DOHH2 (cell line): ENCODE data around the gene DENND1B.

Source experiments
- CTCF ChIP-seq: fragments of 200-600 bp; sonication (generic); IDR thresholded peaks from one replicate; pipeline ENCODE4 v1.5.1; 2014; ENCODE audit warnings: antibody characterized with exemption, mild to moderate bottlenecking, low read depth, low read length; ENCODE audit not compliant: poor library complexity, severe bottlenecking
- EZH2phosphoT487 ChIP-seq: fragments of 200-600 bp; sonication (generic); IDR thresholded peaks from 2 replicates; pipeline ENCODE4 v1.6.1; 2017; ENCODE audit warnings: borderline replicate concordance, mild to moderate bottlenecking, antibody characterized with exemption, low read length, moderate library complexity, mixed read lengths

GRCh38 chr1:197559244-197559643, 216.0 kb downstream of the DENND1B start:
- TF ChIP-seq CTCF, result no peak
- no peak for TF ChIP-seq EZH2phosphoT487
